ENCODE measurements around the gene RALGAPA1.

GRCh38 chr14:35853225-35853624, 44.1 kb upstream of the RALGAPA1 start:
- TF ChIP-seq CTCF (IDR thresholded peaks at IDR 0.05) (no peak), POLR2A (IDR thresholded peaks at IDR 0.05) (no peak)

Data from right lobe of liver (tissue), 4 donors.